Esophagus muscularis mucosa (tissue), 4 donors: ENCODE measurements around the gene MXRA7.

Source experiments
- EP300 ChIP-seq: sonication (generic); formaldehyde crosslinking; IDR thresholded peaks from one replicate; pipeline ENCODE4 v1.6.1; 2017; ENCODE audit warnings: antibody characterized with exemption
- POLR2A ChIP-seq: fragments of 450-650 bp; IDR thresholded peaks from one replicate; pipeline ENCODE4 v1.6.1; 2017; ENCODE audit warnings: antibody characterized with exemption, moderate library complexity, mild to moderate bottlenecking, low read depth
- TF ChIP-seq, protein P1 (sequence below), 3 experiments: fragments of 200-600 bp in 2 of 3; fragments of 450-650 bp in 1 of 3; sonication (generic) in 2 of 3; IDR thresholded peaks; one replicate each; pipeline ENCODE4 v1.5.1; 2017 to 2019; ENCODE audit warnings: antibody characterized with exemption in 3 of 3, mild to moderate bottlenecking in 2 of 3, moderate library complexity in 1 of 3

DNA sequence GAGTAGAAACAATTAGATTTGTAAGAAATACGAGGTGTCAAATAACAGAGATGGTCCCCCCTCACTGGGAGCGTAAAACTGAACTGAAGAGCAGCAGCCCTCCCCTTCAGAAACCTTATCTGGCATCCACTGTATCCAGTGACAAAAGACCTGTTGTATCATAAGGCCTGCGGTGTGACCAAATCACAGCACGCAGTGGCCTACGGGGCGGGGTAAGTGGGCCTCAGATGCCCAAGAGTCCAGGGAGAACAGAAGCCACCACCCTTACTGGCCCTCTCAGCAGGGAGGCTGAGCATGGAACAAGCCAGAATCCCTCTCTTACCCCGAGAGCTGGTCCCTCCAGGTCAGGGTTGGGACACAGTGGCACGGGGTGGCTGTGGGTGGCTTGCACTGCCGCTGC is 10.2 kb upstream of the MXRA7 start:
- TF ChIP-seq POLR2A (no peak), EP300 (no peak)
- TF ChIP-seq, protein P1, sequence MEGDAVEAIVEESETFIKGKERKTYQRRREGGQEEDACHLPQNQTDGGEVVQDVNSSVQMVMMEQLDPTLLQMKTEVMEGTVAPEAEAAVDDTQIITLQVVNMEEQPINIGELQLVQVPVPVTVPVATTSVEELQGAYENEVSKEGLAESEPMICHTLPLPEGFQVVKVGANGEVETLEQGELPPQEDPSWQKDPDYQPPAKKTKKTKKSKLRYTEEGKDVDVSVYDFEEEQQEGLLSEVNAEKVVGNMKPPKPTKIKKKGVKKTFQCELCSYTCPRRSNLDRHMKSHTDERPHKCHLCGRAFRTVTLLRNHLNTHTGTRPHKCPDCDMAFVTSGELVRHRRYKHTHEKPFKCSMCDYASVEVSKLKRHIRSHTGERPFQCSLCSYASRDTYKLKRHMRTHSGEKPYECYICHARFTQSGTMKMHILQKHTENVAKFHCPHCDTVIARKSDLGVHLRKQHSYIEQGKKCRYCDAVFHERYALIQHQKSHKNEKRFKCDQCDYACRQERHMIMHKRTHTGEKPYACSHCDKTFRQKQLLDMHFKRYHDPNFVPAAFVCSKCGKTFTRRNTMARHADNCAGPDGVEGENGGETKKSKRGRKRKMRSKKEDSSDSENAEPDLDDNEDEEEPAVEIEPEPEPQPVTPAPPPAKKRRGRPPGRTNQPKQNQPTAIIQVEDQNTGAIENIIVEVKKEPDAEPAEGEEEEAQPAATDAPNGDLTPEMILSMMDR (IDR thresholded peaks at IDR 0.05), result no peak
